ENCODE data around the gene ATAD3B. TPM values are rescaled to one million over a fixed set of nuclear protein-coding genes. Genes with fewer than 3 reads are reported as not detected.
"Not testable (repeated sequence)": the region's sequence is repeated elsewhere in the genome, so short reads cannot be mapped to it uniquely, and the experiment has no call there.

The ATAD3B gene
- total RNA-seq, 1 donor from 2014 or later: 14.2 TPM

GRCh38 chr1:1462318-1462966 lies 9.1 kb upstream of the ATAD3B start:
- no peaks in the 10 kb centered on the region for H3K9me3 ChIP-seq
- H3K36me3 ChIP-seq: no peaks in the 10 kb centered on the region
- H3K4me3 ChIP-seq: no peak overlapping the region
- DNase-seq (ENCODE audit: low spot score in 2 of 2): no peak
- no peaks in the 10 kb centered on the region for H3K27me3 ChIP-seq
- TF ChIP-seq CTCF (IDR thresholded peaks at IDR 0.05): no peak
- no peak overlapping the region for H3K27ac ChIP-seq
- intact Hi-C loops (cut with DNase I): no loop called here
- no peaks in the 10 kb centered on the region for H3K4me1 ChIP-seq

- DNase-seq (ENCODE audit: low spot score in 2 of 2): no peak
- Histone ChIP-seq H3K9me3 (no peaks in the 10 kb centered on the region), H3K4me1 (no peaks in the 10 kb centered on the region), H3K27me3 (no peaks in the 10 kb centered on the region), H3K36me3 (no peaks in the 10 kb centered on the region), H3K27ac (no peak overlapping the region), H3K4me3 (no peak overlapping the region)
- intact Hi-C loops (cut with DNase I): no loop called here
- no peak for TF ChIP-seq CTCF (IDR thresholded peaks at IDR 0.05)
Observed at GRCh38 chr1:1463312-1463711, 8.3 kb upstream of the ATAD3B start.

- H3K27me3 ChIP-seq; DNase-seq (ENCODE audit: low spot score in 2 of 2); intact Hi-C loops (cut with DNase I); H3K9me3 ChIP-seq; H3K27ac ChIP-seq; H3K4me3 ChIP-seq; H3K36me3 ChIP-seq: not testable (repeated sequence)
- H3K4me1 ChIP-seq: peaks cover 0 to 15% of the 10 kb centered on the region in 2 donors
Observed at GRCh38 chr1:1468196-1468985, 3.2 kb upstream of the ATAD3B start.

GRCh38 chr1:1470626-1471388 lies 758 bp upstream of the ATAD3B start:
- DNase-seq (ENCODE audit: low spot score in 2 of 2): no peak
- no peaks in the 10 kb centered on the region for H3K36me3 ChIP-seq
- intact Hi-C loops (cut with DNase I): loop anchor here (1.0 to 2.0 kb wide), 3 partner anchors 40 to 104 kb away; partner anchors contain the start of genes MRPL20 and SSU72
- H3K4me1 ChIP-seq: peaks cover 0 to 22% of the 10 kb centered on the region in 2 donors
- no peak for TF ChIP-seq CTCF (IDR thresholded peaks at IDR 0.05)
- no peaks in the 10 kb centered on the region for H3K9me3 ChIP-seq
- H3K4me3 ChIP-seq: peak overlapping the region; percentile 73 to 81
- H3K27ac ChIP-seq: peak overlapping the region; percentile 72 to 77
- H3K27me3 ChIP-seq: no peaks in the 10 kb centered on the region

- intact Hi-C loops (cut with DNase I); H3K27ac ChIP-seq; H3K9me3 ChIP-seq; H3K36me3 ChIP-seq; DNase-seq (ENCODE audit: low spot score in 2 of 2); H3K27me3 ChIP-seq: not testable (repeated sequence)
- peaks cover 0 to 22% of the 10 kb centered on the region in 2 donors for H3K4me1 ChIP-seq
- H3K4me3 ChIP-seq: peak overlapping the region; percentile 73 to 81
Observed at GRCh38 chr1:1472053-1472876, 700 bp downstream of the ATAD3B start.

GRCh38 chr1:1476011-1476410 lies 4.4 kb downstream of the ATAD3B start:
- peaks cover 0 to 19% of the 10 kb centered on the region in 2 donors for H3K4me1 ChIP-seq
- H3K27me3 ChIP-seq; DNase-seq (ENCODE audit: low spot score in 2 of 2); H3K27ac ChIP-seq; H3K9me3 ChIP-seq; H3K4me3 ChIP-seq; intact Hi-C loops (cut with DNase I): not testable (repeated sequence)
- H3K36me3 ChIP-seq: peaks cover 27 to 35% of the 10 kb centered on the region in 2 donors
